WERI-Rb-1 (cell line): ENCODE data around the gene SPTLC2.

ENCODE experiments used
- DNase-seq: peaks from one replicate; pipeline ENCODE4 v3.0.0-alpha.2; 2020
- H3K27ac ChIP-seq: fragments of 250-450 bp; sonication (Bioruptor Pico); 2 replicates; pipeline ENCODE4 v1.5.1; 2020; ENCODE audit warnings: mild to moderate bottlenecking, moderate library complexity
- H3K27me3 ChIP-seq: fragments of 250-450 bp; sonication (Bioruptor Pico); 2 replicates; pipeline ENCODE4 v1.5.1; 2021; ENCODE audit warnings: mild to moderate bottlenecking, low read depth, moderate library complexity; ENCODE audit not compliant: insufficient read depth, severe bottlenecking
- H3K36me3 ChIP-seq: fragments of 250-450 bp; sonication (Bioruptor Pico); 2 replicates; pipeline ENCODE4 v1.5.1; 2020; ENCODE audit warnings: mild to moderate bottlenecking, moderate library complexity
- H3K4me3 ChIP-seq: 2 replicates; pipeline ENCODE4 v1.5.1; 2011; ENCODE audit warnings: low read depth, mild to moderate bottlenecking, control low read depth, low read length
- H3K9me3 ChIP-seq: fragments of 250-450 bp; sonication (Bioruptor Pico); 2 replicates; pipeline ENCODE4 v1.5.1; 2021; ENCODE audit warnings: mild to moderate bottlenecking, moderate library complexity; ENCODE audit not compliant: severe bottlenecking
- TF ChIP-seq, protein P1 (sequence below): IDR thresholded peaks from 2 replicates; pipeline ENCODE4 v1.5.1; 2011; ENCODE audit warnings: low read depth, mild to moderate bottlenecking, control low read depth, inconsistent platforms, low read length

SPTLC2 gene

DNA sequence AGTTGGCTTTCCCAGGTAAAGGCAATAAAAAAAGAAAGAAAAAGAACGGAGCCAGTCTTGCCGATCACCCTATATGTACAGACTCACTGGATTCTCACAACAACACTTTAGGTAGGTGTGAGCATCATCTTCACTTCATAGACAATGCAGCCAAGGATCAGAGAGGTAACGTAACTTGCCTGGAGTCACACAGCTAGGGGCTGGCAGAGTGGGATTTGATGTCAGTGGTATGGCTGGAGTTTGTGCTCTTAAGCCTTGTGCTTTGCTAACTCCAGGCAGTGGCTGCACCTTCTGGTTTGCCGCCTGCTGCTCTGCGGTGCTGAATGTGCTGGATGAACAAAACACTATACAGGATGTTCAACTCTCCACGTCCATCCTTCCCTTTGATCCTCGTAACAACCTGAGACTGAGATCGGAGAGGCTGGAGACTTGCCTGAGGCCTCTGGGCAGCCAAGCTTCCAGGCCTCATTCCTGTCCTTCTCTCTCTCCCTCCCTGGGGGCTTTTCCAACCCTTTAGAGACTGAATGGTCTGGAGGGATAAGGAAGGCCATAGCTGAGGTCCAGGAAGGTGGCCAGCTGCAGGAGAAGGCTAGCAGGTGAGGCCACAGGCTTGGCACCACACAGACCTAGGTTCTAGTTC is 126.0 kb downstream of the SPTLC2 start:
- Histone ChIP-seq H3K9me3 (no peaks in the 10 kb centered on the region), H3K27me3 (no peaks in the 10 kb centered on the region), H3K27ac (no peak overlapping the region), H3K36me3 (no peaks in the 10 kb centered on the region), H3K4me3 (no peak overlapping the region)
- DNase-seq, result no peak
- TF ChIP-seq, protein P1, sequence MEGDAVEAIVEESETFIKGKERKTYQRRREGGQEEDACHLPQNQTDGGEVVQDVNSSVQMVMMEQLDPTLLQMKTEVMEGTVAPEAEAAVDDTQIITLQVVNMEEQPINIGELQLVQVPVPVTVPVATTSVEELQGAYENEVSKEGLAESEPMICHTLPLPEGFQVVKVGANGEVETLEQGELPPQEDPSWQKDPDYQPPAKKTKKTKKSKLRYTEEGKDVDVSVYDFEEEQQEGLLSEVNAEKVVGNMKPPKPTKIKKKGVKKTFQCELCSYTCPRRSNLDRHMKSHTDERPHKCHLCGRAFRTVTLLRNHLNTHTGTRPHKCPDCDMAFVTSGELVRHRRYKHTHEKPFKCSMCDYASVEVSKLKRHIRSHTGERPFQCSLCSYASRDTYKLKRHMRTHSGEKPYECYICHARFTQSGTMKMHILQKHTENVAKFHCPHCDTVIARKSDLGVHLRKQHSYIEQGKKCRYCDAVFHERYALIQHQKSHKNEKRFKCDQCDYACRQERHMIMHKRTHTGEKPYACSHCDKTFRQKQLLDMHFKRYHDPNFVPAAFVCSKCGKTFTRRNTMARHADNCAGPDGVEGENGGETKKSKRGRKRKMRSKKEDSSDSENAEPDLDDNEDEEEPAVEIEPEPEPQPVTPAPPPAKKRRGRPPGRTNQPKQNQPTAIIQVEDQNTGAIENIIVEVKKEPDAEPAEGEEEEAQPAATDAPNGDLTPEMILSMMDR, result no peak

DNA sequence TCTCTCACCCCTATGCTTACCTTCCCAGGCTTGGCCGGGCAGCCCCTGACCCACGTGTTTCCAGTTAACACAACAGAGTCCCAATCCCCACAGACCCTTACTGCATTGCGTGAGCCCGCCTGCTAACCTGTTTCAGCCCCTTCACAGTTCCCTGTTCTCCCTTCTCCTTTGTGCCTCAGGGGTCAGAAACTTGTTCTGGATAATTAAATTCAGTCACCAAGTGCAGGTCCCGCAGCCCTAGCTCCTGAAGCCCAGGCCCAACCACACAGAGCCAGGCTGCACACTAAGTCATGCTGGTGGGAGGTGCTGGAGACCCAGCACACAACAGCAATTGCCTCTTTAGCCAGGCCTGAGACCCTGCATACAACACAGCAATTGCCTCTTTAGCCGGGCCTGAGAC is 127.4 kb downstream of the SPTLC2 start:
- H3K9me3 ChIP-seq, result no peaks in the 10 kb centered on the region
- H3K4me3 ChIP-seq, result no peak overlapping the region
- no peak overlapping the region for H3K27ac ChIP-seq
- no peaks in the 10 kb centered on the region for H3K27me3 ChIP-seq
- no peak for DNase-seq
- TF ChIP-seq, protein P1, result no peak
- H3K36me3 ChIP-seq, result no peaks in the 10 kb centered on the region

DNA sequence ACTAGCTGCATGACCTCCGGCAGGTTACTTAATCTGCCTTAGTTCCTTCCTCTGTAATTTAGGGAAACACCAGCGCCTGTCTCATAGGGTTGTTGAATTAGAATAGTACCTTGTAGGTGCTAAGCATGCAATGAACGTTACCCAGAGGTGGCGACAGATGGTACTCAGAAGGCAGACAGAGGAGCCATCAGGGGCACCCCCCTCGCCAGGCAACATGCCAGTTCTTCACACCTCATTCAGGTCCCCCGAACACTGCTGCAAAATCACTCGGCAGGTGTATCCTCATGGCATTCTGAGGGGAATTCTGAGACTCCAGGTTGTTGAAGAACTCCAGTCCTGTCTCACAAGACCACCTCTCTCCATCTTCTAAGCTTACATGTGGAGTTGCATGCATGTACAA is 127.9 kb downstream of the SPTLC2 start:
- H3K36me3 ChIP-seq, result no peaks in the 10 kb centered on the region
- H3K4me3 ChIP-seq, result no peak overlapping the region
- no peaks in the 10 kb centered on the region for H3K9me3 ChIP-seq
- H3K27me3 ChIP-seq, result no peaks in the 10 kb centered on the region
- no peak for DNase-seq
- TF ChIP-seq, protein P1, result no peak
- no peak overlapping the region for H3K27ac ChIP-seq

DNA sequence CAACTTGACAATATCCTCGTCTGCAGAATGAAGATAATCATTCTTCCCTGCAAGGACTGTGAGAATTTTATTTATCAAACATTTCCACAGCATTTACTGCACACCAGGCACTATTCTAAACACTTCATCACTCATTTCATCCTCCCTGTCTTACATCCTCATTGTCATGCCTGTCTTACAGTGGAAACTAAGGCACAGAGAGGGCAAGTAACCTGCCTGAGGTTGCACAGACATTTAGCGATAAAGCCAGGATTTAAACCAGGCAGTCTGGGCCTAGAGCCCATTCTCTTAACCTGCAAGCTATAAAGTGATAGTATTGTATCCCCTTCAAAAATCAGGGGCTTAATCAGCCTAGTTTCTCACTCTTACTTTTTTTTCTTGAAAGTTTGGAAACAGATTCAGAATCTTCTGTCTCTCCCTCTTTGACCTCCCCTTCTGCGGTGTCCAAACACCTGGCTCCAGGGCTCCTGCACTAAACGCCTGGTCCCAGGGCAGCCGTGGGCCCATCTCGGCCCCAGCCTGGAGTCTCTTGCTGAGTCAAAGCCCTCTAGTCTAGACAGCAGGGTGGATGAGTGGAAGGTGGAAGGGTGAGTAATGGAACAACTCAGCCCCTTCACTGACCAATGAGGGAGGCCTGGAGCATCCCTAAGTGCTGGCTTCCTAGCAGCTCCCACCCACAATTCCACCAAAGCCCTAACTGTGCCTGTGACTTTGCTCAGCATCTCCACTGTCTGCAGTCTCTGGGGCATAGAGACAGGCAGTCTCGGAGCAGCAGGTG is 130.3 kb downstream of the SPTLC2 start:
- DNase-seq, result no peak
- Histone ChIP-seq H3K27me3 (no peaks in the 10 kb centered on the region), H3K4me3 (no peak overlapping the region), H3K27ac (no peak overlapping the region), H3K36me3 (no peaks in the 10 kb centered on the region), H3K9me3 (no peaks in the 10 kb centered on the region)
- TF ChIP-seq, protein P1, result no peak

DNA sequence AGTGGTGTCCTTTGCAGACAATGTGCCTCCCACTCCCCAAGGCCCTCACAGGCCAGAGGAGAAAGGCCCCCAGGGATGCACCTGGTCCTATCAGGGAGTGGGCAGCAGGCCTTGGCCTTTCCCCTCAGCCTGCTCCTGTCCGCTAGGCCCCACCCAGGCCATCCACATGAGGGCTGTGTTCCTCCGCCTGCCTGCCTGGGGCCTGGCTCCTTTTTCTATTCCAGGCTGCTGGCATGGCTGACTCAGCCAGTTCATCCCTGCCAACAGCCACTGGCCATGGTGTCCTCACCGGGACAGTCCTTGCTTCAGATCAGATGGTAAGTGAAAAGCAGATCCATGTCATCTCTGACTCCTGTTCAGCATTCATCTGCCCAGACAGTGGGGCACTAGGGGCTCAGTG is 131.2 kb downstream of the SPTLC2 start:
- H3K27ac ChIP-seq, result no peak overlapping the region
- H3K27me3 ChIP-seq, result no peaks in the 10 kb centered on the region
- TF ChIP-seq, protein P1, result no peak
- H3K4me3 ChIP-seq, result no peak overlapping the region
- DNase-seq, result no peak
- no peaks in the 10 kb centered on the region for H3K36me3 ChIP-seq
- H3K9me3 ChIP-seq, result no peaks in the 10 kb centered on the region
